Measurements from ENCODE around the gene STXBP3.
A peak's percentile ranks its signal among the peaks of the same experiment; 100 is the strongest.
"Not testable (repeated sequence)": the region's sequence is repeated elsewhere in the genome, so short reads cannot be mapped to it uniquely, and the experiment has no call there.

The STXBP3 gene

GRCh38 chr1:108729481-108729880 lies 17.0 kb upstream of the STXBP3 start:
- DNase-seq, result no peak

- DNase-seq, result no peak
Measured at GRCh38 chr1:108732398-108732797, 14.1 kb upstream of the STXBP3 start.

GRCh38 chr1:108734171-108734865 lies 12.2 kb upstream of the STXBP3 start:
- DNase-seq, result no peak

- DNase-seq, result no peak
Measured at GRCh38 chr1:108742253-108742652, 4.2 kb upstream of the STXBP3 start.

GRCh38 chr1:108745980-108746381 lies 493 bp upstream of the STXBP3 start:
- no peak for DNase-seq

- DNase-seq, result peak; percentile 30
Measured at GRCh38 chr1:108747171-108747850, 837 bp downstream of the STXBP3 start.

- DNase-seq, result no peak
Measured at GRCh38 chr1:108747898-108748297, 1.4 kb downstream of the STXBP3 start.

- DNase-seq, result no peak
Measured at GRCh38 chr1:108749081-108749480, 2.6 kb downstream of the STXBP3 start.

- no peak for DNase-seq
Measured at GRCh38 chr1:108750476-108751181, 4.2 kb downstream of the STXBP3 start.

GRCh38 chr1:108753363-108753762 lies 6.9 kb downstream of the STXBP3 start:
- no peak for DNase-seq

GRCh38 chr1:108758796-108759195 lies 12.3 kb downstream of the STXBP3 start:
- no peak for DNase-seq

GRCh38 chr1:108767115-108767514 lies 20.6 kb downstream of the STXBP3 start:
- no peak for DNase-seq

GRCh38 chr1:108767708-108768107 lies 21.2 kb downstream of the STXBP3 start:
- DNase-seq, result no peak

GRCh38 chr1:108777839-108778238 lies 31.4 kb downstream of the STXBP3 start:
- DNase-seq, result no peak

- DNase-seq, result no peak
Measured at GRCh38 chr1:108779455-108779854, 33.0 kb downstream of the STXBP3 start.

- DNase-seq, result no peak
Measured at GRCh38 chr1:108780937-108781574, 34.6 kb downstream of the STXBP3 start.

- not testable (repeated sequence) for DNase-seq
Measured at GRCh38 chr1:108781575-108781944, 35.1 kb downstream of the STXBP3 start.

- DNase-seq, result no peak
Measured at GRCh38 chr1:108785264-108785663, 38.8 kb downstream of the STXBP3 start.

GRCh38 chr1:108785880-108786279 lies 39.4 kb downstream of the STXBP3 start:
- DNase-seq, result no peak

- no peak for DNase-seq
Measured at GRCh38 chr1:108791790-108792189, 45.3 kb downstream of the STXBP3 start.

GRCh38 chr1:108792420-108792819 lies 45.9 kb downstream of the STXBP3 start:
- no peak for DNase-seq

- DNase-seq, result no peak
Measured at GRCh38 chr1:108799001-108799400, 52.5 kb downstream of the STXBP3 start.

- DNase-seq, result no peak
Measured at GRCh38 chr1:108801101-108801500, 54.6 kb downstream of the STXBP3 start.

- DNase-seq, result no peak
Measured at GRCh38 chr1:108803548-108803947, 57.1 kb downstream of the STXBP3 start.
